Endothelial cell (in vitro differentiated cells): ENCODE measurements around the gene OAS1. TPM values are rescaled to one million over a fixed set of nuclear protein-coding genes. Genes with fewer than 3 reads are reported as not detected.

Source experiments
- DNase-seq: peaks from one replicate; pipeline ENCODE4 v3.0.0; 2021; ENCODE audit warnings: low spot score
- H3K27ac Mint-ChIP-seq: one replicate; pipeline ENCODE4 v1.8.0; 2021; ENCODE audit warnings: mixed read lengths, inconsistent platforms; ENCODE audit not compliant: unreplicated experiment
- H3K27me3 Mint-ChIP-seq: one replicate; pipeline ENCODE4 v1.8.0; 2021; ENCODE audit warnings: mild to moderate bottlenecking, moderate library complexity, mixed read lengths, inconsistent platforms; ENCODE audit not compliant: unreplicated experiment
- H3K36me3 Mint-ChIP-seq: one replicate; pipeline ENCODE4 v1.8.0; 2021; ENCODE audit warnings: mild to moderate bottlenecking, low read depth, mixed read lengths, inconsistent platforms; ENCODE audit not compliant: unreplicated experiment
- H3K4me1 Mint-ChIP-seq: one replicate; pipeline ENCODE4 v1.8.0; 2021; ENCODE audit warnings: mild to moderate bottlenecking, mixed read lengths, inconsistent platforms; ENCODE audit not compliant: unreplicated experiment
- H3K4me3 Mint-ChIP-seq: one replicate; pipeline ENCODE4 v1.8.0; 2021; ENCODE audit warnings: mild to moderate bottlenecking, mixed read lengths, inconsistent platforms; ENCODE audit not compliant: unreplicated experiment
- H3K9me3 Mint-ChIP-seq: one replicate; pipeline ENCODE4 v1.8.0; 2021; ENCODE audit warnings: mixed read lengths, inconsistent platforms; ENCODE audit not compliant: unreplicated experiment
- total RNA-seq: library from RNA; stranded (reverse); fragmentation: NEBNext Ultra II Directional; extraction: Animal tissue kit (Norgen Biotek cat#: 25700); gene quantifications from one replicate; pipeline ENCODE4 v1.2.1, GENCODE V29; 2021; ENCODE audit not compliant: unreplicated experiment
- TF ChIP-seq, protein P1 (sequence below): fragments of 200-600 bp; sonication (generic); IDR thresholded peaks from one replicate; pipeline ENCODE4 v1.5.0; 2021; ENCODE audit warnings: antibody characterized with exemption; ENCODE audit not compliant: unreplicated experiment

OAS1 gene
- total RNA-seq, 1 donor from 2014 or later = 0.56 TPM

DNA sequence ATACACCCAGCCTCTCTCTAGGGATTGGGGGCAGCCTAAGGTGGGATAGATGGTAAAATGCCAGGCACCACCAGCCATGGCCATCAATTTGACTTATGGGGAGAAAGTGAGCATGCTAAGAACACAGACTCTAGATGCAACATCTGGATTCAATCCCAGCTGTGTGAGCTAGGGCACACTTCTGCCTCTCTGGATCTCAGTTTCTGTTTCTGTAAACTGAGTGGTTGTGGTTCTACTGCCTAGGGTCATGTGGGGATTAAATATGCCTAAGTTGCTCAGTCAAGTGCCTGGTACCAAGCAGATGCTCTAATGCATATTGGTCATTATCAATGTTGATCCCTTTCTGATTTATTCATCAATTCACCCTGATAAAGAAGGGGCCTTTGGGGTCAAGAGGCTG lies 12.6 kb upstream of the OAS1 start:
- H3K9me3 Mint-ChIP-seq = no peaks in the 10 kb centered on the region
- TF ChIP-seq, protein P1, sequence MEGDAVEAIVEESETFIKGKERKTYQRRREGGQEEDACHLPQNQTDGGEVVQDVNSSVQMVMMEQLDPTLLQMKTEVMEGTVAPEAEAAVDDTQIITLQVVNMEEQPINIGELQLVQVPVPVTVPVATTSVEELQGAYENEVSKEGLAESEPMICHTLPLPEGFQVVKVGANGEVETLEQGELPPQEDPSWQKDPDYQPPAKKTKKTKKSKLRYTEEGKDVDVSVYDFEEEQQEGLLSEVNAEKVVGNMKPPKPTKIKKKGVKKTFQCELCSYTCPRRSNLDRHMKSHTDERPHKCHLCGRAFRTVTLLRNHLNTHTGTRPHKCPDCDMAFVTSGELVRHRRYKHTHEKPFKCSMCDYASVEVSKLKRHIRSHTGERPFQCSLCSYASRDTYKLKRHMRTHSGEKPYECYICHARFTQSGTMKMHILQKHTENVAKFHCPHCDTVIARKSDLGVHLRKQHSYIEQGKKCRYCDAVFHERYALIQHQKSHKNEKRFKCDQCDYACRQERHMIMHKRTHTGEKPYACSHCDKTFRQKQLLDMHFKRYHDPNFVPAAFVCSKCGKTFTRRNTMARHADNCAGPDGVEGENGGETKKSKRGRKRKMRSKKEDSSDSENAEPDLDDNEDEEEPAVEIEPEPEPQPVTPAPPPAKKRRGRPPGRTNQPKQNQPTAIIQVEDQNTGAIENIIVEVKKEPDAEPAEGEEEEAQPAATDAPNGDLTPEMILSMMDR = no peak
- H3K4me1 Mint-ChIP-seq = peaks cover 4% of the 10 kb centered on the region
- H3K27ac Mint-ChIP-seq = no peak overlapping the region
- DNase-seq = no peak
- H3K4me3 Mint-ChIP-seq = no peak overlapping the region
- peaks cover 4% of the 10 kb centered on the region for H3K36me3 Mint-ChIP-seq
- peaks cover 5% of the 10 kb centered on the region for H3K27me3 Mint-ChIP-seq

DNA sequence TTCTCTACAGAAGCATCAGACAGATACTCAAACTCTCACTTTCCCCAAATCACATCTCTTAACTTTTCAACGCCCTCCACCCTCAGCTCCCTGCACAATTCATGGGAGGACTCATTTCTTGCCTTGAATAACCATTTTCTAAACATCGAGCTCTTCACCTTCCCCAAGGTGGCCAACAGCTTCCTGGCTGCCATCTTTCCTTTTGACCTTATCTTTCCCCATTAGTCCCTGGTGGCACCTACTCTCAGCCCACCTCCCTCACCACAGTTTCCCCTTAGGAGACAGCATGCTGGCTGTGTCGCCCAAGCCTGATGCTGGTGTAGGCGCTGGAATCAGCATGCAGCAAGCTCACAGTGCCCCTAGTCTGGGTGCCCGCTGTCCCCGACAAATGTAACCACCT lies 8.4 kb upstream of the OAS1 start:
- TF ChIP-seq, protein P1 = no peak
- Mint-ChIP-seq H3K9me3 (no peaks in the 10 kb centered on the region), H3K36me3 (no peaks in the 10 kb centered on the region), H3K4me3 (no peak overlapping the region), H3K27ac (no peak overlapping the region), H3K27me3 (peaks cover 5% of the 10 kb centered on the region), H3K4me1 (peaks cover 2% of the 10 kb centered on the region)
- DNase-seq = no peak

DNA sequence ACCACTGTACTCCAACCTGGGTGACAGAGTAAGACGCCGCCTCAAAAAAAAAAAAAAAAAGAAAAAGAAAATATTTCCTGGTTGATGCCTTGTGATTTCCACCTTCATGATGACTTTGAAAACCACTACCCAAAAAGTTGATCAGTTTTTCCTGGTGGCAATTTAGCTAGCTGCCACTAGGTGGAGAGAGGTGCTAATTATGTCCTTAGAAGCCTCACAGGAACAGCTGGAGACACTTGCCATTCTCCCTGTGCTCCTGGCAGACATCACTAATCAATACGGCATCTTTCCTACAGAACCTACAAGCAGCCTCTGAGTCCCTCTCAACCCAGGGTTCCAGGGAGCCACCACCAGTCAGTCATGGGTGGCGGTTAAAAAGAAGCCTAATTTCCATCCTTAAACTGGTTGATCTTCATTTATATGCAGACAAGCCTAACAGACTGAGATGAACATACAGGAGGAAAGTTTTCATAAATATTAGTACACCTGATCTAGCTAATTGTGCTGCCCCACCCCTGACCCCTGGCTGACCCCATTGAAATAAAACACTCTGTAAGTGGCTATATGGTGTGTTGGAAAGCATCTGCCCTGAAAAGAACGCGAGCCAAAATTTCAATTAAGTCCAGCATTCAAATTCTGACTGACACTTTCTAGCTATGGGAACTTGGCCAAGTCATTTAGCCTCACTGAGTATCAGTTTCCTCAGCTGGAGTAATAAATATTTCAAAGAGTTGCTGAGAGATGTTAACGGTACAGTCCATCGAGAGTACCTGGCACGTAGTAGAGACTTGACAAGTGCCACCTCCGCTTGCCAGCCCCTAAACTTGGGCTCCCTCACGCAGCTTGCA lies 6.2 kb upstream of the OAS1 start:
- TF ChIP-seq, protein P1 = peak; percentile 71
- Mint-ChIP-seq H3K27me3 (peaks cover 11% of the 10 kb centered on the region), H3K4me3 (no peak overlapping the region), H3K36me3 (no peaks in the 10 kb centered on the region), H3K4me1 (peaks cover 2% of the 10 kb centered on the region), H3K27ac (no peak overlapping the region), H3K9me3 (no peaks in the 10 kb centered on the region)
- peak; percentile 28 for DNase-seq

DNA sequence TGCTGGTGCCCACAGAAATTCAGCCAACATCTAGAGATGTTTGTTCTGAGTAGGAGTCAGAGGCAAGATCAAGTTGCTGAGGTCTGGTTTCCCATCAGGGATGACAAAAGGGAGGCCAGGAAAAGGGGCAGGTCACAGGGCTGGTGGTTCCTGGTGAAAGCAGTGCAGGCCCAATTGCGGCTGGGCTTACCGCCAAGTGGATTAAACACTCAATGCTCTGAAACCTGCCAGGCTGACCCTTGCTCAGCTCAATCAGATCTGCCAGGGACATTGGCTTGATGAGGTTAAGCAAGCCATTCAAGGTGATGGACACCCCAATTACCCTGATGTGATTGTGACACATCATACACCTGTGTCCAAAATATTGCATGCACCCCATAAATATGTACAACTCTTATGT lies 5.5 kb upstream of the OAS1 start:
- Mint-ChIP-seq H3K4me3 (no peak overlapping the region), H3K9me3 (no peaks in the 10 kb centered on the region), H3K4me1 (peaks cover 2% of the 10 kb centered on the region), H3K36me3 (no peaks in the 10 kb centered on the region), H3K27ac (no peak overlapping the region), H3K27me3 (peaks cover 11% of the 10 kb centered on the region)
- TF ChIP-seq, protein P1 = no peak
- DNase-seq = no peak

DNA sequence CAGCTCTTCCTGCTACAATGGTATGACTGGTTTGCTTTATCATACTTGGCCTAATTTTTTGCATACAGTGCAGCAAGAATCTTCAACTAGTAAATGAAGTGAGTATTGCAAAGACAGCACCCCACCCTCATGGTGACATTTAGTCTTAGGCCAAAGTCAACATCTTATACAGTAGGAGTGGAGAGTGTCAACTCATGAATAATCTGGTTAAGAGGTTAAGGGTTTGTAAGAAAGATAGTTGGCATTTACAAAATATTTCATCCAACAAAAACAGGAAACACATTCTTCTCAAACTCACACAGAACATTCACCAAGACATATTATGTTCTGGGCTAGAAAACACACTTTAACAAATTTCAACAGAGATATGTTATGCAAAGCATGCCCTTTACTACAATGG lies 2.2 kb upstream of the OAS1 start:
- no peak for DNase-seq
- no peaks in the 10 kb centered on the region for H3K36me3 Mint-ChIP-seq
- TF ChIP-seq, protein P1 = no peak

More for the DNA sequence above, 2.2 kb upstream of the OAS1 start:
- peaks cover 9% of the 10 kb centered on the region for H3K4me1 Mint-ChIP-seq
- H3K27me3 Mint-ChIP-seq = peaks cover 6% of the 10 kb centered on the region
- H3K9me3 Mint-ChIP-seq = no peaks in the 10 kb centered on the region
- no peak overlapping the region for H3K27ac Mint-ChIP-seq
- no peak overlapping the region for H3K4me3 Mint-ChIP-seq
